ENCODE data around the gene ULK2.

The ULK2 gene

GRCh38 chr17:19737305-19738072 lies 130.2 kb downstream of the ULK2 start:
- TF ChIP-seq SNAI2 (CRISPR knock-in tag; IDR thresholded peaks at IDR 0.05) (no peak), ZFP30 (CRISPR knock-in tag; IDR thresholded peaks at IDR 0.05) (no peak), CSRNP3 (CRISPR knock-in tag; IDR thresholded peaks at IDR 0.05) (no peak), POU6F1 (CRISPR knock-in tag; IDR thresholded peaks at IDR 0.05; ENCODE audit: borderline replicate concordance, low read depth) (no peak), TOX (CRISPR knock-in tag; IDR thresholded peaks at IDR 0.05; ENCODE audit: borderline replicate concordance) (no peak), ESRRG (CRISPR knock-in tag; IDR thresholded peaks at IDR 0.05) (no peak), ZFP3 (CRISPR knock-in tag; IDR thresholded peaks at IDR 0.05) (no peak), CSDC2 (CRISPR knock-in tag; IDR thresholded peaks at IDR 0.05) (no peak), TCF4 (CRISPR knock-in tag; IDR thresholded peaks at IDR 0.05; ENCODE audit: borderline replicate concordance) (no peak), RARB (CRISPR knock-in tag; IDR thresholded peaks at IDR 0.05) (no peak), ZNF565 (CRISPR knock-in tag; conservative IDR thresholded peaks at IDR 0.05; ENCODE audit: low read depth) (no peak), ZC3H10 (CRISPR knock-in tag; IDR thresholded peaks at IDR 0.05) (no peak)
- TF ChIP-seq, protein P1, sequence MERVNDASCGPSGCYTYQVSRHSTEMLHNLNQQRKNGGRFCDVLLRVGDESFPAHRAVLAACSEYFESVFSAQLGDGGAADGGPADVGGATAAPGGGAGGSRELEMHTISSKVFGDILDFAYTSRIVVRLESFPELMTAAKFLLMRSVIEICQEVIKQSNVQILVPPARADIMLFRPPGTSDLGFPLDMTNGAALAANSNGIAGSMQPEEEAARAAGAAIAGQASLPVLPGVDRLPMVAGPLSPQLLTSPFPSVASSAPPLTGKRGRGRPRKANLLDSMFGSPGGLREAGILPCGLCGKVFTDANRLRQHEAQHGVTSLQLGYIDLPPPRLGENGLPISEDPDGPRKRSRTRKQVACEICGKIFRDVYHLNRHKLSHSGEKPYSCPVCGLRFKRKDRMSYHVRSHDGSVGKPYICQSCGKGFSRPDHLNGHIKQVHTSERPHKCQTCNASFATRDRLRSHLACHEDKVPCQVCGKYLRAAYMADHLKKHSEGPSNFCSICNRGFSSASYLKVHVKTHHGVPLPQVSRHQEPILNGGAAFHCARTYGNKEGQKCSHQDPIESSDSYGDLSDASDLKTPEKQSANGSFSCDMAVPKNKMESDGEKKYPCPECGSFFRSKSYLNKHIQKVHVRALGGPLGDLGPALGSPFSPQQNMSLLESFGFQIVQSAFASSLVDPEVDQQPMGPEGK (CRISPR knock-in tag; IDR thresholded peaks at IDR 0.05; ENCODE audit: borderline replicate concordance) = no peak
- ATAC-seq = no peak

- no peak for ATAC-seq
- TF ChIP-seq ISL1 (CRISPR knock-in tag; IDR thresholded peaks at IDR 0.05) = no peak
- TF ChIP-seq ZNF565 (CRISPR knock-in tag; conservative IDR thresholded peaks at IDR 0.05; ENCODE audit: low read depth) = no peak
- no peak for TF ChIP-seq ZNF8 (CRISPR knock-in tag; IDR thresholded peaks at IDR 0.05)
- no peak for TF ChIP-seq BACH2 (CRISPR knock-in tag; IDR thresholded peaks at IDR 0.05; ENCODE audit: borderline replicate concordance)
- no peak for TF ChIP-seq TCF4 (CRISPR knock-in tag; IDR thresholded peaks at IDR 0.05; ENCODE audit: borderline replicate concordance)
- no peak for TF ChIP-seq OSR1 (CRISPR knock-in tag; IDR thresholded peaks at IDR 0.05)
- TF ChIP-seq ZFP30 (CRISPR knock-in tag; IDR thresholded peaks at IDR 0.05) = no peak
- TF ChIP-seq CSDC2 (CRISPR knock-in tag; IDR thresholded peaks at IDR 0.05) = no peak
- TF ChIP-seq, protein P1 (CRISPR knock-in tag; IDR thresholded peaks at IDR 0.05; ENCODE audit: borderline replicate concordance) = no peak
- TF ChIP-seq PPARA (CRISPR knock-in tag; IDR thresholded peaks at IDR 0.05; ENCODE audit: borderline replicate concordance) = no peak
- no peak for TF ChIP-seq ESRRG (CRISPR knock-in tag; IDR thresholded peaks at IDR 0.05)
- no peak for TF ChIP-seq ZFP3 (CRISPR knock-in tag; IDR thresholded peaks at IDR 0.05)
- TF ChIP-seq GLIS3 (CRISPR knock-in tag; IDR thresholded peaks at IDR 0.05) = no peak
- no peak for TF ChIP-seq TSHZ2 (CRISPR knock-in tag; IDR thresholded peaks at IDR 0.05)
Observed at GRCh38 chr17:19736071-19736470, 131.7 kb downstream of the ULK2 start.

All from SK-N-SH treated with all-trans-retinoic acid at 6 μM for 48 hours (cell line).